CD4-positive, alpha-beta T cell treated with Interleukin-4 for 4 hours (primary cell): ENCODE results near the gene STK25.

ENCODE experiments used
- DNase-seq: peaks from one replicate; pipeline ENCODE4 v3.0.0-alpha.2; 2020

The STK25 gene

GRCh38 chr2:241493092-241493491 is 15.3 kb downstream of the STK25 start:
- no peak for DNase-seq

- no peak for DNase-seq
Observed at GRCh38 chr2:241492174-241492565, 16.2 kb downstream of the STK25 start.

GRCh38 chr2:241491549-241492173 is 16.7 kb downstream of the STK25 start:
- no peak for DNase-seq

GRCh38 chr2:241490825-241491506 is 17.4 kb downstream of the STK25 start:
- DNase-seq = no peak

- no peak for DNase-seq
Observed at GRCh38 chr2:241489733-241490680, 18.4 kb downstream of the STK25 start.

DNA sequence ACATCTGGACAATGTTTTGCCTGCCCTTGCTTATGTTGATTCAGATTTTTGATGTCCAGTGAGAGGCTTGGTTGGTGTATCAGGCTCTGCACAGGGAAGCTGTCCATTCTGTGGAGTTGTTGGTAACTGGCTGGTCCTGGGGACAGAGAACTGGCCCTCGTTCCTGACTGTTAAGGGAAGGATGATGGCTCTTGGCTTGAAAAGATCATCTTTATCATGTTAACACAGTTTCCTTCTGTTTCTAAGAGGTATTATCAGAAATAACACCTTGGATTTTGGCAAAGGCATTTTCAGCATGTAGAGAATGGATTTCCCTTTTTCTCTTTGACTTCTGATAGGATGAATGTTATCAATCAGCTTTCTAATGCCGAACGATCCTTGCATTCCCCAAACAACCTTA is 19.3 kb downstream of the STK25 start:
- DNase-seq = no peak

- DNase-seq = no peak
Observed at GRCh38 chr2:241485172-241485911, 23.0 kb downstream of the STK25 start.

DNA sequence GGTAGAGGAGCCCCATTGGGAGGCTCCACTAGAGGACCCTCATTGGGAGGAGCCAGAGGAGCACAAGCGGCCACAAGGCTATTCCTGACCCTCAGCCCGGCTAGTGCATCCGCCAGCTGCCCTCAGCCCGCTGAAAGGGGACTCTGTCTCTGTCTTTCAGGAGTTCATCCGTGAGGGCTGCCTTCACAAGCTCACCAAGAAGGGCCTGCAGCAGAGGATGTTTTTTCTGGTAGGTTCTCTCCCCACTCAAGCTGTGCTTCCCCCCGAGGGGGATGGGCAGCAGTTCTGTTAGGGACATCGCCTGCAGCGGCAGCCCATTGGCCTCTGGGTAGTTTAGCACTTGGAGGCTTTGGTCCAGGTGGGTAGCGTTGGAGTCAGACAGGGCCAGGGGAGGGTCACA is 25.1 kb downstream of the STK25 start:
- DNase-seq = no peak

- DNase-seq = no peak
Observed at GRCh38 chr2:241482126-241482955, 26.0 kb downstream of the STK25 start.

DNA sequence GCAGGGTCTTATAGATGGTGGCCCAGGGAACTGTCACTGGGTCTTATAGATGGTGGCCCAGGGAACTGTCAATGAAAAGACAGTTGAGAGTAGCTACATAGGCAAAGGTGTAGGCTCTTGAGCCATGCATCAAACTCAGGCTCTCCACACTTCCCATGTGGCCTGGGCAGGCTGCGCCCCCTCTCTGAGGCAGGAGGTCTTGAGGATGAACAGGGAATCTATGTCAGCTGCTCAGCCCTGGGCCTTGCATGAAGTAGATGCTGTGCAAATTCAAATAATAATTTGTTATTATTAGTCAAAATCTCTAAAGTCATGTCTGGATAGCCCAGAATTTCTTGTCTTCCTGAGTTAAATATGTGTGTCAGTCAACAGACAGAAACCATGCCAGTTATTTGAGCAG is 26.7 kb downstream of the STK25 start:
- DNase-seq = no peak

- DNase-seq = no peak
Observed at GRCh38 chr2:241479026-241479898, 29.1 kb downstream of the STK25 start.

GRCh38 chr2:241478166-241478565 is 30.2 kb downstream of the STK25 start:
- DNase-seq = no peak

DNA sequence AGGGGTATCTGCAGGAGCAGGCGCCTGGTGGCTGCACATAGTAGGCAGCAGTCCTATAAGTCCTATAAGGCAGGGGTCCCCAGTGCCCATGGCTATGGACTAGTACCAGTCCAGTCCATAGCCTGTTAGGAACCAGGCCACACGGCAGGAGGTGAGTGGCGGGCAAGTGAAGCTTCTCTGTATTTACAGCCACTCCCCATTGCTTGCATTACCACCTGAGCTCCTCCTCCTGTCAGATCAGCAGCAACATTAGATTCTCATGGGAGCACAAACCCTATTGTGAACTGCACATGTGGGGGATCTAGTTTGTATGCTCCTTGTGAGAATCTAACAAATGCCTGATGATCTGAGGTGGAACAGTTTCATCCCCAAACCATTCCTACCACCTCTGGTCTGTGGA is 33.1 kb downstream of the STK25 start:
- no peak for DNase-seq

DNA sequence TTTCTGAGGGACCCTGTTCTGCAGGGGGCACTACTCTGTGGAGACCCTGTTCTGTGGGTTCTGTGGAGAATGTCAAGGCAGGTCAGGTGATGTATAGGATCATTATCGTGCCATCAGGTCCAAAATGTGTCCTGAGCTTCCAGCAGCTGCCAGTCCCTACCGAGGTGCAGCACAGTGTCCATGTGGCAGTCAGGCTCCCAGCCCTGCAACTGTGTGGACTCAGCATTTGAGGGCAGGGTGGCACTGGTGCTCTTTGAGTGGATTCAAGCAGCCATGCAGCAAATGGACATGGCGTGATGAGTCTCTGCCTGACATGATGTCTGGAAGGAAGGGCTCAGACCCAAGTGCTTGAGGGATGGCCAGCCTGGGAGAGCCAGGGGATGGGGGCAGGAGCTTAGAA is 35.0 kb downstream of the STK25 start:
- DNase-seq = no peak

- no peak for DNase-seq
Observed at GRCh38 chr2:241469746-241470145, 38.6 kb downstream of the STK25 start.

- DNase-seq = no peak
Observed at GRCh38 chr2:241468476-241468781, 40.0 kb downstream of the STK25 start.

DNA sequence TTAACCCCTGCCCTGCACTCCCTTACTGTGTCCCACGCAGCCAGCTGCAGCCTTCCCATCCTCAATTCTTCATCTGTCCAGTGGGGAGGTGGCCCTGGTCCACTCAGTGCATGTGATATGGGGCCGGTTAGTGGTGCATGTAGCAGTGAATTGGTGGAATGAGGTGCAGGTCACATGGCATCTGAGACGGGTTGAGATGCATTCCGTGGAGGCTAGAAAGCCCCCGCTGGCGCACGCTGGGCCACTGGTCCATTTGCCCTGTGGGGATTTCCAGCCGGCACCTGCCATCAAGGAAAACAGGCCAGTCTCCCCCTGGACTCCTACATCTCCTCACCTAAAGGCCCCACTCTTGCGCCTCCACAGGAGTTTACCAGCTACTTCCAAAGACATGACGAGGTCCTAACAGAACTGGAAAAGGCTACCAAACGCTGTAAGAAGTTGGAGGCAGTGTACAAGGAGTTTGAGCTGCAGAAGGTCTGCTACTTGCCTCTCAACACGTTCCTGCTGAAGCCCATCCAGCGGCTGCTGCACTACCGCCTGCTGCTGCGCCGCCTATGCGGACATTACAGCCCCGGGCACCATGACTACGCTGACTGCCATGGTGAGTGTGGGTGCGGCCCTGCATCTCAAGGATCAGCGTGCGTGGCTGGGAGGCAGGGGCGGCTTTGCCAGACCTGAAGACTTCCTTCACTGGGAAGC is 40.5 kb downstream of the STK25 start:
- no peak for DNase-seq

GRCh38 chr2:241466230-241466629 is 42.2 kb downstream of the STK25 start:
- DNase-seq = no peak

GRCh38 chr2:241465543-241465942 is 42.8 kb downstream of the STK25 start:
- no peak for DNase-seq

- no peak for DNase-seq
Observed at GRCh38 chr2:241463276-241464135, 44.9 kb downstream of the STK25 start.
